ENCODE measurements around the gene TMEM43. TPM values are rescaled to one million over a fixed set of nuclear protein-coding genes. Genes with fewer than 3 reads are reported as not detected.
"Not testable (repeated sequence)": the region's sequence is repeated elsewhere in the genome, so short reads cannot be mapped to it uniquely, and the experiment has no call there.

TMEM43 gene
- total RNA-seq, 1 donor from 2014 or later = 42.7 TPM

GRCh38 chr3:14093831-14094230 lies 31.0 kb upstream of the TMEM43 start:
- H3K27ac Mint-ChIP-seq (ENCODE audit: unreplicated experiment) = no peak overlapping the region
- H3K4me3 Mint-ChIP-seq = no peak overlapping the region

GRCh38 chr3:14096742-14097141 lies 28.1 kb upstream of the TMEM43 start:
- Mint-ChIP-seq H3K4me3 (no peak overlapping the region), H3K4me1 (no peaks in the 10 kb centered on the region), H3K9me3 (peaks cover 4% of the 10 kb centered on the region), H3K27ac (ENCODE audit: unreplicated experiment) (no peak overlapping the region), H3K36me3 (ENCODE audit: low read depth) (no peaks in the 10 kb centered on the region), H3K27me3 (ENCODE audit: low read depth) (peaks cover 22% of the 10 kb centered on the region)
- DNase-seq (ENCODE audit: low read depth, low spot score) = no peak
- no peak for TF ChIP-seq CTCF (conservative IDR thresholded peaks at IDR 0.05)

More at GRCh38 chr3:14093831-14094230, 31.0 kb upstream of the TMEM43 start:
- H3K36me3 Mint-ChIP-seq (ENCODE audit: low read depth) = no peaks in the 10 kb centered on the region
- peaks cover 17% of the 10 kb centered on the region for H3K27me3 Mint-ChIP-seq (ENCODE audit: low read depth)
- TF ChIP-seq CTCF (conservative IDR thresholded peaks at IDR 0.05) = no peak
- H3K9me3 Mint-ChIP-seq = peaks cover 4% of the 10 kb centered on the region
- no peaks in the 10 kb centered on the region for H3K4me1 Mint-ChIP-seq
- DNase-seq (ENCODE audit: low read depth, low spot score) = no peak

GRCh38 chr3:14097616-14098391 lies 27.0 kb upstream of the TMEM43 start:
- Mint-ChIP-seq H3K4me3 (no peak overlapping the region), H3K9me3 (peaks cover 4% of the 10 kb centered on the region), H3K27me3 (ENCODE audit: low read depth) (peaks cover 26% of the 10 kb centered on the region), H3K27ac (ENCODE audit: unreplicated experiment) (no peak overlapping the region), H3K4me1 (no peaks in the 10 kb centered on the region), H3K36me3 (ENCODE audit: low read depth) (no peaks in the 10 kb centered on the region)
- TF ChIP-seq CTCF (conservative IDR thresholded peaks at IDR 0.05) = no peak
- no peak for DNase-seq (ENCODE audit: low read depth, low spot score)

- H3K36me3 Mint-ChIP-seq (ENCODE audit: low read depth) = peaks cover 12% of the 10 kb centered on the region
- H3K4me1 Mint-ChIP-seq; DNase-seq (ENCODE audit: low read depth, low spot score); H3K27me3 Mint-ChIP-seq (ENCODE audit: low read depth); H3K9me3 Mint-ChIP-seq; H3K27ac Mint-ChIP-seq (ENCODE audit: unreplicated experiment); H3K4me3 Mint-ChIP-seq: not testable (repeated sequence)
Measured at GRCh38 chr3:14109821-14110220, 15.0 kb upstream of the TMEM43 start.

GRCh38 chr3:14110699-14111098 lies 14.2 kb upstream of the TMEM43 start:
- no peaks in the 10 kb centered on the region for H3K9me3 Mint-ChIP-seq
- no peak for DNase-seq (ENCODE audit: low read depth, low spot score)

More at GRCh38 chr3:14110699-14111098, 14.2 kb upstream of the TMEM43 start:
- peaks cover 2% of the 10 kb centered on the region for H3K27me3 Mint-ChIP-seq (ENCODE audit: low read depth)
- no peaks in the 10 kb centered on the region for H3K4me1 Mint-ChIP-seq
- H3K27ac Mint-ChIP-seq (ENCODE audit: unreplicated experiment) = no peak overlapping the region
- peaks cover 12% of the 10 kb centered on the region for H3K36me3 Mint-ChIP-seq (ENCODE audit: low read depth)
- TF ChIP-seq CTCF (conservative IDR thresholded peaks at IDR 0.05) = no peak
- no peak overlapping the region for H3K4me3 Mint-ChIP-seq

Measured in neural crest cell (in vitro differentiated cells).